Calu3 (cell line): Measurements from ENCODE around the gene CLEC18C. TPM values are rescaled to one million over a fixed set of nuclear protein-coding genes. Genes with fewer than 3 reads are reported as not detected.
"Not testable (repeated sequence)": the region's sequence is repeated elsewhere in the genome, so short reads cannot be mapped to it uniquely, and the experiment has no call there.

Experiments used
- Bru-seq: library from RNA; stranded (reverse); fragments of 400-500 nt; gene quantifications from one replicate; lab custom pipeline; 2021; lab: Mats Ljungman, UMichigan
- BruChase-seq, 2 experiments: library from RNA; stranded (reverse); fragments of 400-500 nt; gene quantifications; one replicate each; lab custom pipeline; 2021; lab: Mats Ljungman, UMichigan
- BruUV-seq: library from RNA; stranded (reverse); fragments of 400-500 nt; replicated peaks from 2 replicates; lab custom pipeline; 2021; lab: Mats Ljungman, UMichigan
- CTCF ChIA-PET: fragments of 300-600 bp; sonication (Branson Sonifier 250); formaldehyde crosslinking; loops from one replicate; lab custom pipeline; 2022; ENCODE audit warnings: antibody characterized with exemption; lab: Charles Lee
- DNase-seq: peaks from one replicate; pipeline ENCODE4 v3.0.0; 2022
- H3K27ac Mint-ChIP-seq: one replicate; pipeline ENCODE4 v1.8.0; 2022; ENCODE audit warnings: mixed read lengths; ENCODE audit not compliant: unreplicated experiment
- H3K27me3 Mint-ChIP-seq: one replicate; pipeline ENCODE4 v1.8.0; 2022; ENCODE audit warnings: mixed read lengths; ENCODE audit not compliant: unreplicated experiment
- H3K36me3 Mint-ChIP-seq: one replicate; pipeline ENCODE4 v1.8.0; 2022; ENCODE audit warnings: mild to moderate bottlenecking, moderate library complexity, mixed read lengths; ENCODE audit not compliant: insufficient read depth, unreplicated experiment
- H3K4me1 Mint-ChIP-seq: one replicate; pipeline ENCODE4 v1.8.0; 2022; ENCODE audit warnings: mild to moderate bottlenecking, low read depth, mixed read lengths; ENCODE audit not compliant: unreplicated experiment
- H3K4me3 Mint-ChIP-seq: one replicate; pipeline ENCODE4 v1.8.0; 2022; ENCODE audit warnings: mild to moderate bottlenecking, low read depth, moderate library complexity, mixed read lengths; ENCODE audit not compliant: unreplicated experiment
- H3K9me3 Mint-ChIP-seq: one replicate; pipeline ENCODE4 v1.8.0; 2022; ENCODE audit warnings: low read depth, mixed read lengths; ENCODE audit not compliant: unreplicated experiment
- intact Hi-C: fragments of 100-400 bp; cut with micrococcal nuclease; formaldehyde crosslinking; loops from one replicate; pipeline ENCODE4 v1.10.0; 2022; ENCODE audit not compliant: unreplicated experiment
- long read RNA-seq: library from polyadenylated mRNA; stranded (forward); transcript quantifications from one replicate; pipeline ENCODE4 v2.0.0, GENCODE V29; 2022
- total RNA-seq: library from RNA; stranded (reverse); gene quantifications from 2 replicates; pipeline ENCODE4 v1.2.3, GENCODE V29; 2022

The CLEC18C gene
- total RNA-seq (1.2 TPM in 2 replicates), Bru-seq, nascent RNA (percentile 15 among the genes with signal in this experiment), BruChase-seq, experiment 1, labeled RNA remaining after a 6-hour chase (percentile 24 among the genes with signal in this experiment), BruChase-seq, experiment 2, labeled RNA remaining after a 2-hour chase (percentile 19 among the genes with signal in this experiment)
- long read RNA-seq: 0 reads

GRCh38 chr16:70173212-70173837, at the start of gene CLEC18C:
Gene CLEC18C (plus strand): TSS chr16:70173787. CDS start chr16:70174279, 492 bp downstream.
- H3K9me3 Mint-ChIP-seq, H3K4me1 Mint-ChIP-seq, H3K27ac Mint-ChIP-seq, H3K36me3 Mint-ChIP-seq, CTCF ChIA-PET, H3K27me3 Mint-ChIP-seq, H3K4me3 Mint-ChIP-seq, BruUV-seq, DNase-seq, intact Hi-C loops: not testable (repeated sequence)

GRCh38 chr16:70123822-70124221, 49.8 kb upstream of the CLEC18C start:
- intact Hi-C loops, H3K4me3 Mint-ChIP-seq, DNase-seq, H3K27ac Mint-ChIP-seq, H3K4me1 Mint-ChIP-seq, H3K9me3 Mint-ChIP-seq, H3K27me3 Mint-ChIP-seq, BruUV-seq: not testable (repeated sequence)
- peaks cover 40% of the 10 kb centered on the region for H3K36me3 Mint-ChIP-seq
- CTCF ChIA-PET: interaction anchor here (0.6 kb wide), 1 partner anchor 31 kb away, joined by 4 read pairs; no protein-coding TSS in a partner anchor

- DNase-seq, intact Hi-C loops, H3K27ac Mint-ChIP-seq, H3K27me3 Mint-ChIP-seq, H3K9me3 Mint-ChIP-seq, CTCF ChIA-PET, H3K4me3 Mint-ChIP-seq, H3K4me1 Mint-ChIP-seq, BruUV-seq: not testable (repeated sequence)
- H3K36me3 Mint-ChIP-seq: peaks cover 50% of the 10 kb centered on the region
Observed at GRCh38 chr16:70126226-70126625, 47.4 kb upstream of the CLEC18C start.

- H3K27me3 Mint-ChIP-seq, H3K4me1 Mint-ChIP-seq, CTCF ChIA-PET, intact Hi-C loops, H3K4me3 Mint-ChIP-seq, BruUV-seq, H3K9me3 Mint-ChIP-seq, H3K27ac Mint-ChIP-seq, DNase-seq: not testable (repeated sequence)
- H3K36me3 Mint-ChIP-seq: peaks cover 52% of the 10 kb centered on the region
Observed at GRCh38 chr16:70127706-70128105, 45.9 kb upstream of the CLEC18C start.

GRCh38 chr16:70128844-70129243, 44.7 kb upstream of the CLEC18C start:
- H3K4me1 Mint-ChIP-seq, CTCF ChIA-PET, H3K9me3 Mint-ChIP-seq, H3K27ac Mint-ChIP-seq, H3K27me3 Mint-ChIP-seq, intact Hi-C loops, DNase-seq, BruUV-seq, H3K4me3 Mint-ChIP-seq: not testable (repeated sequence)
- peaks cover 57% of the 10 kb centered on the region for H3K36me3 Mint-ChIP-seq

- H3K36me3 Mint-ChIP-seq: peaks cover 66% of the 10 kb centered on the region
- H3K27ac Mint-ChIP-seq, intact Hi-C loops, H3K27me3 Mint-ChIP-seq, H3K4me3 Mint-ChIP-seq, BruUV-seq, DNase-seq, H3K4me1 Mint-ChIP-seq, CTCF ChIA-PET, H3K9me3 Mint-ChIP-seq: not testable (repeated sequence)
Observed at GRCh38 chr16:70135796-70136195, 37.8 kb upstream of the CLEC18C start.

- intact Hi-C loops, H3K27ac Mint-ChIP-seq, H3K4me1 Mint-ChIP-seq, CTCF ChIA-PET, DNase-seq, H3K9me3 Mint-ChIP-seq, H3K4me3 Mint-ChIP-seq, BruUV-seq, H3K27me3 Mint-ChIP-seq: not testable (repeated sequence)
- peaks cover 63% of the 10 kb centered on the region for H3K36me3 Mint-ChIP-seq
Observed at GRCh38 chr16:70136595-70136994, 37.0 kb upstream of the CLEC18C start.

- intact Hi-C loops, H3K27me3 Mint-ChIP-seq, H3K4me1 Mint-ChIP-seq, CTCF ChIA-PET, BruUV-seq, H3K4me3 Mint-ChIP-seq, H3K27ac Mint-ChIP-seq, DNase-seq, H3K9me3 Mint-ChIP-seq: not testable (repeated sequence)
- H3K36me3 Mint-ChIP-seq: peaks cover 49% of the 10 kb centered on the region
Observed at GRCh38 chr16:70142739-70143138, 30.8 kb upstream of the CLEC18C start.

- H3K9me3 Mint-ChIP-seq, H3K27me3 Mint-ChIP-seq, BruUV-seq, DNase-seq, H3K27ac Mint-ChIP-seq, intact Hi-C loops, H3K4me1 Mint-ChIP-seq, H3K4me3 Mint-ChIP-seq, CTCF ChIA-PET: not testable (repeated sequence)
- H3K36me3 Mint-ChIP-seq: peaks cover 47% of the 10 kb centered on the region
Observed at GRCh38 chr16:70143231-70143895, 30.2 kb upstream of the CLEC18C start.
